Smooth muscle cell of the brain vasculature (primary cell): ENCODE results near the gene IGF2R.

Source experiments
- DNase-seq: peaks from one replicate; pipeline ENCODE4 v3.0.0-alpha.2; 2012; ENCODE audit warnings: low read depth, low spot score

The IGF2R gene

GRCh38 chr6:159973951-159974350 lies 5.1 kb downstream of the IGF2R start:
- no peak for DNase-seq

- no peak for DNase-seq
Measured at GRCh38 chr6:159974932-159975331, 6.0 kb downstream of the IGF2R start.

GRCh38 chr6:159976686-159977254 lies 7.9 kb downstream of the IGF2R start:
- DNase-seq = no peak

GRCh38 chr6:159977255-159977903 lies 8.5 kb downstream of the IGF2R start:
- DNase-seq = no peak

- no peak for DNase-seq
Measured at GRCh38 chr6:159977904-159978268, 9.0 kb downstream of the IGF2R start.

GRCh38 chr6:159978291-159979135 lies 9.6 kb downstream of the IGF2R start:
- DNase-seq = no peak

- no peak for DNase-seq
Measured at GRCh38 chr6:159979136-159979874, 10.4 kb downstream of the IGF2R start.

- no peak for DNase-seq
Measured at GRCh38 chr6:159980474-159980873, 11.6 kb downstream of the IGF2R start.

- no peak for DNase-seq
Measured at GRCh38 chr6:159981071-159981402, 12.2 kb downstream of the IGF2R start.

GRCh38 chr6:159981403-159982245 lies 12.7 kb downstream of the IGF2R start:
- DNase-seq = peak; percentile 72

GRCh38 chr6:159982731-159983506 lies 14.0 kb downstream of the IGF2R start:
- DNase-seq = no peak

GRCh38 chr6:159983641-159984080 lies 14.8 kb downstream of the IGF2R start:
- DNase-seq = no peak

GRCh38 chr6:159984268-159984786 lies 15.4 kb downstream of the IGF2R start:
- no peak for DNase-seq

- DNase-seq = no peak
Measured at GRCh38 chr6:159985296-159985945, 16.5 kb downstream of the IGF2R start.

GRCh38 chr6:159988983-159989454 lies 20.1 kb downstream of the IGF2R start:
- DNase-seq = no peak

- DNase-seq = no peak
Measured at GRCh38 chr6:159989492-159990480, 20.9 kb downstream of the IGF2R start.

GRCh38 chr6:159992366-159992765 lies 23.5 kb downstream of the IGF2R start:
- no peak for DNase-seq

GRCh38 chr6:159995405-159995804 lies 26.5 kb downstream of the IGF2R start:
- DNase-seq = no peak
